GM19238 (cell line): ENCODE data around the gene SPATA46.
"Not testable (repeated sequence)": the region's sequence is repeated elsewhere in the genome, so short reads cannot be mapped to it uniquely, and the experiment has no call there.

ENCODE experiments used
- DNase-seq: peaks from one replicate; pipeline ENCODE4 v3.0.0; 2011; ENCODE audit warnings: low spot score; ENCODE audit not compliant: insufficient read length

SPATA46 gene, protein sequence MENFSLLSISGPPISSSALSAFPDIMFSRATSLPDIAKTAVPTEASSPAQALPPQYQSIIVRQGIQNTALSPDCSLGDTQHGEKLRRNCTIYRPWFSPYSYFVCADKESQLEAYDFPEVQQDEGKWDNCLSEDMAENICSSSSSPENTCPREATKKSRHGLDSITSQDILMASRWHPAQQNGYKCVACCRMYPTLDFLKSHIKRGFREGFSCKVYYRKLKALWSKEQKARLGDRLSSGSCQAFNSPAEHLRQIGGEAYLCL

DNA sequence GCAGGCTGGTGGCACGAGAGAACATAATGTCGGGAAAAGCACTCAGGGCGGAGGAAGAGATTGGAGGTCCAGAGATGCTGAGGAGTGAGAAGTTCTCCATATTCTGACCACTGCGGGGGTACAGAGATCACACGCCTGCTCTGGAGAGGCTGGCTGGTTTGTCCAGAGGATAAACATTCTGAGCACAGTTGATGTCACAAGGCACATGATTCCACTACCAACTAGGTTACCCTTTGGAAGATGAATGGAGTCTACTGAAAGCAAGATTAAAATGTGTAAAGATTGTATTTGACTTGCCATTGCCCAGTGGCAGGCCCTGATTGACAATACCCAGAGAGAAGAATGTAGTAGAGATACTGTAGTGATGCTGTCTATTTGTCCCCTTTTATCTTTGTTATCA, at the start of gene SPATA46:
Gene SPATA46, minus strand, starts transcription at position 164 of the 400 bp plus-strand sequence. Its CDS starts 64 bp downstream, at position 100.
- no peak for DNase-seq

DNA sequence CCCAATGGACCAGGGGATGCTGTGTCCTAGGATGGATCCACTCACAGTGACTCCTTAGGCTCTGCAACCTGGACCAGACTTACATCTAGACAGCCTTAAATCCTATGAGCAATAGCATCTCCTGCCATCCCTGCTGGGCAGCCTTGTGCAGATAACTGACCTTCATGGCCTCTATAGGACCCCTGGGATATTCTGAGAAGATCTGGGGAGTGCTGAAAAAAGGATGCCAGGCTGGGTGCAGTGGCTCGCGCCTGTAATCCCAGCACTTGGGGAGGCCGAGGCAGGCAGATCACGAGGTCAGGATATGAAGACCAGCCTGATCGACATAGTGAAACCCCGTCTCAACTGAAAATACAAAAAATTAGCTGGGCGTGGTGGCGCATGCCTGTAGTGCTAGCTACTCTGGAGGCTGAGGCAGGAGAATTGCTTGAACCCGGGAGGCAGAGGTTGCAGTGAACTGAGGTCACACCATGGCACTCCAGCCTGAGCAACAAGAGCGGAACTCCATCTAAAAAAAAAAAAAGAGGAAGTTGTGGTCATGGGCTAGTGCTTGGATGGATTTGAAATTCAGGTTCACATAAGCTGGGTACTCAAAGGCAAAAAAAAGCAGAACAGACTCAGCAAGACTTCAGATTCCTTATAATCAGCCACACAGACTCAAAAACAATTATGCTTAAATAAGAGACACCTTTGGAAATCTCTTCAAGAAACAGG, 46.2 kb upstream of the SPATA46 start:
- no peak for DNase-seq

DNA sequence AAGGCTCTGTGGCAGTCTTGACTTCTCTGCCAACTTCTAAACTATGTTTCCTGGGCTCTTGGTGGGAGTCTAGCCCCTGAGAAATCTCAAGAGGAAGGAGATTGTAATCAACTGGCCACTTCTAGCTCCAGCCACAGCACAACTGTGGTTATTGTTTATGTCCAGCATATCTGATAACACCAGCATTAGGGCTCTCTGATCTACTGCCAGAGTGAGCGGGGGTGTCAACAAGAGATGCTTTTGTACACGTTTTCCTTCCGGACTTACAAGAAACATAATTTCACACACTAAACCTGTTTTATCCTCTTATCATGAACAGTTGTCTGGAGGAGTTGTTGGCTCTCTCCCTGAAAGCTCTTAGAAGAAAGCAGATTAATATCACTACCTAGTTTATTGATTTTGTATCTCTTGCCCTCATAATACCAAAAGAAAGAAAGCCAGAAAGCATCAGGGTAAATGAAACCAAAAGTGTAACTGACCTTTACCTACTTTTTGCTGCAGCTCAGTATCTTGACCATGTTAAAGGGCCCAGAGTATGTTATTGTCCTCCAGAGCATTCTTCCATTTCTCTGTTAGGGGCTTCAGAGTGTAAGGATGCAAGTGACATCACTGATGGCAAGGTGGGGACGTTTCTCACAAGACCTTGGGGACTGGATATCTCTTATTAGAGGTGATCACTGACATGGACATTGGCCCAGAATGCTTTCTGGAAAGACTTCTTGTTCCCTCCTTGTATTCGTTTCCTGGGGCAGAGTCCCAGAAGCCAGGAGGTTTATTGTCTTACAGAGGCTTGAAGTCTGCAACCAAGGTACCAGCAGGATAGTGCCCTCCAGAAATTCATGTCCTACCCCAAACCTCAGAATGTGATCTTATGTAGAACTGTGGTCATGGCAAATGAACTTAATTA, 44.9 kb upstream of the SPATA46 start:
- no peak for DNase-seq

DNA sequence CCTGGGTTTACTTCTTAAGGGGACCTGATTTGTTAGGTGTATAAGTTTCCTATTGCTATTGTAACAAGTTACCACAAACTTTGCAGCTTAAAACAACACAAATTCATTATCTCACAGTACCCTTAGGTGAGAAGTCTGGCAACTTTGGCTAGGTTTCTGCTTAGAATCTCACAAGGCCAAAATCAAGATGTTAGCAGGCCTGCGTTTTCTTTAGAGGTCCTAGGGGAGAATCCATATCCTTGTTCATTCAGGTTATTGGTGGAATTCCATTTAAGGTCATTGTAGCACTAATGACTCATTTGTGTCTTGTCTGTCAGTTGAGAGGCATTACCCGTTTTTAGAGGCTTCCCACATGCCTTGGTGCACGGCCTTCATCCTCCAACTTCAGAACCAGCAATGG, 43.5 kb upstream of the SPATA46 start:
- DNase-seq: no peak

DNA sequence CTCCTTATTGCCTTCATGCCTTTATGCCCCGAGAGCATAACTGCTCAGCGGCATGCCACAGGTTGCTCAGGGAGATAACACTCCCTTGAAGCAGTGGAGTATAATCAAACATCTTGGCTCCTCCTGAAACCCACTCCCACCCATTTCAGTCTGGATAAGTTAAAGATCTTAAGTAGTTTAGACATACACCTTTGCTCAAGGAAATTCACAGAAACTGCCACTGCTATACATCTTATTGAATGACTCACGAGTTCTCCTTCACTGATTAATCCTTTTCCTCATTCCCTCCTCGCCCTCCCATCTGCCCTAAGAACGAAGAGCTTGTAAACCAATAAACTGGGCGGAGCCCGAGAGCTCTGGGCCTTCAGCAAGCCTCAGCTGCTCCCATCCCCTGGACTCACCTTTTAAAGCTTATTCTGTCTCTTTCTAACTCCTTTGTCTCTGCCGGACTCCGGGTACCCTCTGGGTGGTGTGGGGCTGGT, 42.8 kb upstream of the SPATA46 start:
- DNase-seq: not testable (repeated sequence)

DNA sequence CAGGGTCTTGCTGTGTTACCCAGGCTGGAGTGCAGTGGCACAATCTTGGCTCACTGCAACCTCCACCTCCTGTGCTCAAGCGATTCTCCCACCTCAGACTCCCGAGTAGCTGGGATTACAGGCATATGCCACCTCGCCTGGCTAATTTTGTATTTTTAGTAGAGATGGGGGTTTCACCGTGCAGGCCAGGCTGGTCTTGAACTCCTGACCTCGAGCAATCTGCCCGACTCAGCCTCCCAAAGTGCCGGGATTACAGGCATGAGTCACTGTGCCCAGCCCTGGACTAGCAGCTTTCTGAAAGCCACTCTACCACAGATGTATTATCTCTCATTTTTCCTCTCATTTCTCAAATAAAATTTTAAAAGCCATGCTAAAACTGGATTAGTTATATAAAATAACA, 41.9 kb upstream of the SPATA46 start:
- DNase-seq: not testable (repeated sequence)

DNA sequence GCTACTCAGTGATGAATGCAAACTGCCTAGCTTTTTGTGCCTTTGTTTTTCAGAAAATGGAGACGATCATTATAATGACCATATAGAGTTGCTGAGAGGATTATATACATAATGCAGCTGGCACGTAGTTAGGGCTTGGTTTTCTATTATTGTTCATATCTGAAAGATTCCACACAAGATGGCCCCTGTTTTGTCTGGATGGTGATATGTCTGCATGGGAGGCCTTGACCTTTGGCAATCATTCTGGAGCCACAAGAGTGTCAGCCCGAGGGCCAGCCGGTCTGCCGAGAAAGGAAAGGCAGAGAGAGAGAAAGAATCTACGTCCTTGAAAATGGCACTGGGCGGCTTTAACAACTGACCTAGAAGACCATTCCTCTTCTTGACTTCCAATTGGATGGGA, 41.0 kb upstream of the SPATA46 start:
- no peak for DNase-seq

DNA sequence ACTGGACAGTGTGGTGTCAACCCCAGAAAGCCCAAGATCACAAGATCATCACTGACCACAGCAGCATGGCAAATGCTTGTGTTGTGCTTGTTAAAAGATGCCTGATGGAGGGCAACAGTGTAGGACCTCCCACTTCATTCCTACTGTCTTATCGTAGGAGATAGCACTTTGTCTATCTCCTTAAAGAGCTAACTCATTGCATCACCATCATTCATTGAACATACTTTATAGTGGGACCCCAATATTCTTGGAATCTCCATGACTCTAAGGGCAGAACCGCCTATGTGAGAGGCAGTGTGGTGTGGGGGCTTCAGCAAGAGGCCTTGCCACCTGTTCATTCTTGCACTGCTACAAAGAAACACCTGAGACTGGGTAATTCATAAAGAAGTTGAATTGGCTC, 40.3 kb upstream of the SPATA46 start:
- no peak for DNase-seq

DNA sequence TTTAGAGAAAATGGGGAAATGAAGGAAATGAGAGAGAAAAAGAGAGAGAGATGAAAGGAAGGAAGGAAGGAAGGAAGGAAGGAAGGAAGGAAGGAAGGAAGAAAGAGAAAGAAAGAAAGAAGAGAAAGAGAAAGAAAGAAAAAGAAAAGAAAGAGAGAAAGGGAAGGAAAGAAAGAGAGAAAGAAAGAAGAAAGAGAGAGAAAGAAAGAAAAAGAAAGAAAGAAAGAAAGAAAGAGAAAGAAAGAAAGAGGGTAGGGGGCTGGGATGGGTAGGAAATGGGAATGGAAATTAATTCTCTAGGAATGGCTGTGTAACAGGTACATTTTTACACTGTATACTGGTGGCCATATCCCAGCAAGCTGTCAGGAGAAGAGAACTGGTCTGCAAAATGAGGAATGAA, 39.6 kb upstream of the SPATA46 start:
- no peak for DNase-seq

DNA sequence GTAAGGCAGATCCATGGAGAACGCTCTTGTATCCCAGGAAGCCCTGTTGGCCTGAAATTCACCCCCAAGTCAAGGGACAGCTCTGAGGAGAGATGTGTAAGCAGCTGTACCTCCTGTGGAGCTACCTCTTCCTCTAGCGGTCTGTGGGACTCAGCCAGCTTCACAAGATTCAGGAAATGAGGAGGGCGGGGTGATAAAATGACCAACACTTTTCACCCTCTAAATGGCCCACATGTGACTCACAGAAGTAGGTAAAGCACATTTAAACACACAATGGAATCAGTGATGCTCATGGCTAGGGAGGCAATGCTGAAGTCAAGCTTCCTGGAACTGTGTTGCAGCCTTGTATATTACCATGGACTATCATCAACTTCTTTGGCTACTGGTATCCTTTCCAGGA, 35.3 kb upstream of the SPATA46 start, which contains the start of gene SH2D1B:
Gene SH2D1B, minus strand, starts transcription at position 135 of the 400 bp plus-strand sequence. Its CDS starts 120 bp downstream, at position 15.
- DNase-seq: no peak

DNA sequence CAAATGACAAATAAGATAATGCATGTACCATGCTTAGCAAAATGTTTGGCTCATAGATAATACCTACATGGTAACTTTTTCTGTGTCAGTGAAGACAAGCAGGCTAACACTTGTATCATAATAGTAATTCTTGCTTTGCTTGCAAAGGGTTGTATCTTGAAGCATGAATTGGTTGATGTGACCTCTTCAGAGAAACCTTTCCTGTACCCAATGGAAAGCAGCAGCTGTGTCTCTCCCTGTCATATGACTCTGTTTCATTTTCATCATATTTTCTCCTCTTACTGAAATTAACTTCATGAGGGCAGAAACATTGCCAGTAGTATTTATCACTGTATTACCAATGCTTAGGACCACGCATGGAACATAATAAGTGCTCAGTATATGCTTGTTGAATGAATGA, 30.9 kb upstream of the SPATA46 start:
- DNase-seq: no peak

DNA sequence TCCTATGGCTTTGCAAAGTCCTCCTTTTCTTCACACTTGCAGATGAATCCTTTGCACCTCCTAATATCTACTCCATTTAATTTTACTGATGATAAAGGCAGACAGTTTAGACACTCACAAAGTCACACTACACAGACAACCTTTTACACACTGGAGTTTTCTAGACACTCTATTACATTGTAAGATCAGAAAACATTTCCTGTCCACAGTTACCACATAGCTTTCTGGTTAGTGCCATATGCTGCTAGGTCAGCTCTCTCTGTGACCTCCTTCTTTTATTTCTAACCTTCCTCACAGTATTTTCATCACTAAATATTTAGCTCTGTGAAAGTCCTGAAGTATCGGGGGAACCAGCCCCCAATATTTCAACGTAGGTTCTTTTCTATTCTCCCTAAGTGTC, 30.2 kb upstream of the SPATA46 start:
- DNase-seq: no peak

DNA sequence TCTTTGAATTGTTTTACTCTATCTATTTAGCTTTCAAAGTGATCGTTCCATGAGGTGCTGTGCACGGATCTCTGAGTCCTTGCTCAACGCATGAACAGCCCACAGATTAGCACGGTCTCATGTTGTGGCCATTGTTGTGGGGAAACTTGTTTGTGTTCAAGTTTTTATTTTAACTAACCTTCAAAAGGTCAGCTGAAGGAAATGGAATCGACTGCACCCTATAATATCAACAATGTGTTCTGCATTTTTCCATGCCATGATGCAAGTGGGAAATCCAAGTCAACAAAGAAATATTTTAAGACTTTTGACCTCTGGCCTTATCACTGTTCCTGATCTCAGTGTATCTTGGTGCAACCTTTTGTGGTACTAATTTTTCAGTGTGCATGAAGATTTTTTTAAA, 29.1 kb upstream of the SPATA46 start:
- no peak for DNase-seq

DNA sequence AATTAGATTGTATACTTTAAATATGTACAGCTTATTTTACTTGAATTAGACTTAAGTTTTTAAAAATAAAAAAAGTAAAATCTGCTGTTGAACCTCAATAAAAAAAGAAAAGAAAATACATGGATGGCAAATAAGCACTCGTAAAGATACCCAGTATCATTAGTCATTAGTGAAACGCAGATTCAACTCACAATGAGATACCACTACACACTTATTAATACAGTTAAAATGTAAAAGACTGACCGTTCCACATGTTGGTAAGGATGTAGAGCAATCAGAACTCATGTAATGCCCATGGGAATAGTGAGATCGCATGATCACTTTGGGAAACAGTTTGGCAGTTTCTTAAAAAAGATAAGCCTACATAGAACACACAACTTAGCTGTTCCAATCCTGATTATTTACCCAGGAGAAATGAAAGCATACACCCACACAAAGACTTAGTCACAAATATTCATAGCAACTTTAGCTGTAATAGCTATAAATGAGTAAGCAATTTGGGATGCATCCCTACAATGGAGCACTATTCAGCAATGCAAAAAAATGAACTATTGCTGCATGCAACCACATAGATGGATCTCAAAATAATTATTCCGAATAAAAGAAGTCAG, 28.0 kb upstream of the SPATA46 start:
- no peak for DNase-seq

DNA sequence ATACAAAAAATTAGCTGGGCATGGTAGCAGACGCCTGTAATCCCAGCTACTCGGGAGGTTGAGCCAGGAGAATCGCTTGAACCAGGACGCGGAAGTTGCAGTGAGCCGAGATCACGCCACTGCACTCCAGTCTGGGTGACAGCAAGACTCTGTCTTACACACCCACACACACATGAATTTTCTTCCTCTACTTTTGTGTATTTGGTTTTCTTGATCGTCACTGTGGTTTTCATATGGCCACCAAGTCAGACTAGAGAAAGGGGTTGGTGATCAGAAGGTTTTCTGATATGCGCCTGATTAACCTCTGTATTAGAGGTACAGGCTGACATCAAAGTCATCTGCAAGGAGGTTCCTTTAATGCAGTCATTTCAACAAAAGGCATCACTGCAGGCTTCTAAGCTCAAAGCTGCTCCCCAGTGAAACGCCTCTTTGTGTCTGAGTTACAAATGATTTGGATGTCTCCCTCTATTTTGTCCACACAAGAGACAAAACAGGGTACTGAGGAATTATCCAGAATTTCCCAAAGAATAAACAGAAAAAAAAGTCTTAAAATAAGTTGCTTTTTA, 24.2 kb upstream of the SPATA46 start:
- DNase-seq: no peak

DNA sequence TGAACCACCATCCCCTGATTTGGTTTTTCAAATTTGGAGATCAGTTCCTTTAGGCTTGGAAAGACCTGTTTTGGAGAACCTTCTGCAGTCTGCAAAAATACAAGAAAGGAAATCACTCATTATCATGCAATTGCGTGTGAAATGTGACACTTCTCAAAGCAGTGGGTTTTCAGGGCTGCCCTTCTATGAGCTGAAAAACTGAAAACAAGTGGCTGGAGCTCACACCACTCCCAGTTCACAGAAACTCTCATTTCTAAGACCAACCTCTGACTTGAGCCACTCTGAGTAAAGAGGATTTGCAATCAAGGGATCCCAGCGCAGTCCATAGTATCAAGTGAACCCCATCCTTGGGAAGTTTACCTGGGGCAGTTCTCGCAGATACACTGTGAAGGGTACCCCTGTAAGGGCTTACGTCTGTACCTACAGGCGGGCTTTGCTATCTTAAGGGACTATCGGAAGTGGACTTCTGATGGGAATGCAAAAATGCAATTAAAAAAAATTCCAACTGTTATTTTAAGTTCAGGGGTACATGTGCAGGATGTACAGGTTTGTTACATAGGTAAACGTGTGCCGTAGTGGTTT, 22.4 kb upstream of the SPATA46 start:
- no peak for DNase-seq

DNA sequence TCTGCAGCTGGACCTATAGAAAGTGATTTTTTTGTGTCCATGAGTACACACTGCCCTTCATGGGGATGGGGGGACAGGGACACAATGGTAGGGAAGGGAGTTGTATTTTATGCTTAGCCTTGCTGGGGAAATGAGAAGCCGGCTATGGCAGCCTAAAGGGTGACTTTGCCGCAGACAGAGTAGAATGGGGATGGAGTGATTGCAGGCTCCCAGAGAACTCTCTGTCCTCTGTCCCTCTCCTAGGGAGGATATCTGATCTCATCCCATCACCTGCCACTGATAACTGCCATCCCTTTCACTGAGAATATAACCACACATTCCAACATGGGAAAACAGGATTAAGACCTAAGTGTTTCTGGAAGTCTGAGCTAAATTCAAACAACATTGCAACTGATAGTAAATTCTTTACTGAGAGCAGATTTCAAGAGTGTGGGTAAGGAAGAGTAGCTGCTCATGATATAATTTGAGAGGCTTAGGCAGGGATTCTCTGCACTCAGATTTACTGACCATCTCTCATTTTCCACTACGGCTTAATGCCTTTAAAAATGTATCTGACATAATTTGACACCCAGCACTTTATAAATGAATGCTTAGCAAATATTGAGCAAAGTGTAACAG, 21.4 kb upstream of the SPATA46 start:
- DNase-seq: no peak

DNA sequence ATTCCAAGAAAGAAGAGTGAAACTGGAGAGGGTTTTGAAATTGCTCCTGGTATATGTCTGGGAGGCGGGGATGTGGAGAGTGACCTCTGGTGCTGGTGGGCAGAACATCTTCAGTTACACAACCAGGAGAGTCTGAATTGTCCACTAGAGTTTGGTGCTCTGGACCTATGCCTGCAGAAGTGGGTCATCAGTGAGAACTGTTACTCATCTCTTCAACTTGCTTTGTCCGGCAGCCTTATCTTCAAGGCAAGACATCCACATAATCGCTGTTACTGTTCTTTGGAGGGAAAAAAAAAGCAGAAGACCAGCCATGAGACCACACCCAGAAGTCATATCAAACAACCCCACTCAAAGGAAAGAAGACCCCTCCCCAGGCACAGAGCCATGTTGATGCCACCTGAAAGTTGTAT, 20.4 kb upstream of the SPATA46 start:
- DNase-seq: no peak

DNA sequence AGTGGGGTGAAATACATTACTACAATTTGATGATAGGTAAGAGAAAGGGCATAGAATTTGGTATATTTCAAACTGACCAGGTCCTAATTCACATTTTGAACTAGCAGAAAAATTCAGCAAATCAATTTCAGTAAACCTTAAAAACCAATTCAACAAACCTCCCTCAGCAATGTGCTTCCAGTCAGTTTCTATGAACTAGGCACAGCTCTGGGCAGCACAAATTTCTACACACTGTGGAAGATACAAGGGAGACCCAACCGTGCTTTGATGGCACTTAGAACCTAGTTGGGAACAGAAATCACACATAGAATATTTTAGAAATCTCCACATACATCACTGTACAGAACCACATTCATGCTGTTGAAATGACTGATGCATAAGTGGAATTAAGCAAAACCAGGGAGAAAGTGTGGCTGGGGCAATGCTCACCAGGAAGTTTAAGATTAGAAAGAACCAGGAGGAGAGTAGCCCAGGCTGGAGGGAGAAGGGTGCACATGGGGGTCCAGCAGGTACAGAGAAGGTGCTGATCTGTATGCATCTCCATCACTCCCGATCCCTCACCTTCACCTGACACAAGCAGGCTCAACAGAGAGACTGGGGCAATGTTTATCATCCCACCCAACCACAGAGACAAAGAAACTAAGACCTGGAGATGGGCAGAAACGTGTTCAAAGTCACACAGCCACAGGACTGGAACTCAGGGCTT, 19.7 kb upstream of the SPATA46 start:
- DNase-seq: no peak
